Measurements from ENCODE around the gene USP20. TPM values are rescaled to one million over a fixed set of nuclear protein-coding genes. Genes with fewer than 3 reads are reported as not detected.

The USP20 gene
- total RNA-seq, result 13.3 and 13.9 TPM in 2 replicates

DNA sequence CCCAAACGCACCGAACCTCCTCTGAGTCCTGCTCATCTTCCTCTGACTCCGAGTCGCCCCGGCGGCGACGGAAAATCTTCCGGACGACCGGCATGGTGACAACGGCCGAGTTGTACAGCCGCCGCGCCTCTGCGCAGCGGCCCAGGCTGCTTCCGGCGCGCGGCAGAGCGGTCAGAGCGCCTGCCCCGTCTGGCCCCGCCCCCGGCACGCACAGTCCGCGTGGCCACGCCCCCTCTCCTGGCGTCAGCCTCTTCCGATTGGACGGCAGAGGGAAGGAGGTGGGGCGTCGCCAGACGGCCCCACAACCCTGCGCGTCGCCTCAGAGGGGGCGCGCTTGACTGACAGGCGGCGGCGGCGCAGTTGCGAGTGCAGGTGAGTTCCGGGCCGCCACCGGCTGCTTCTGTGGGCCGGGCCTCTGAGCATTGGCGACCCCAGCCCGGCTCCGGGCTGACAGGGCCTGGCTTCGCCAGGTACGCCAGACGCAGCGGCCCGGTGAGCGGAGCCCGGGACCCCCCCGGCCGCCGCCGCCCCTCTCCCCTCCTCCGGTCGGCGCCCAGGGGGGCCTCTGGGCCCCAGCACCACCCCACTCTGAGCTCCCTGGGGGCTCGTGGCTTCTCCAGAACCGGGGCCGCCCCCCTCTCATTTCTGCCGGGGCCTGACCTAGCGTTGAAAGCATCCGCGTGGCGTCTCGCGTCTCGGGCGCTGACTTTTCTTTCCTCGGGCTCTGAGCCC lies at the start of gene USP20, which contains the start of gene C9orf78:
USP20 (plus strand) TSS at position 331 of the 732 bp plus-strand sequence. CDS start 17,098 bp downstream, outside the sequence.
C9orf78 (minus strand) TSS at position 148 of the 732 bp plus-strand sequence; CDS start at position 94, 54 bp downstream.

DNA sequence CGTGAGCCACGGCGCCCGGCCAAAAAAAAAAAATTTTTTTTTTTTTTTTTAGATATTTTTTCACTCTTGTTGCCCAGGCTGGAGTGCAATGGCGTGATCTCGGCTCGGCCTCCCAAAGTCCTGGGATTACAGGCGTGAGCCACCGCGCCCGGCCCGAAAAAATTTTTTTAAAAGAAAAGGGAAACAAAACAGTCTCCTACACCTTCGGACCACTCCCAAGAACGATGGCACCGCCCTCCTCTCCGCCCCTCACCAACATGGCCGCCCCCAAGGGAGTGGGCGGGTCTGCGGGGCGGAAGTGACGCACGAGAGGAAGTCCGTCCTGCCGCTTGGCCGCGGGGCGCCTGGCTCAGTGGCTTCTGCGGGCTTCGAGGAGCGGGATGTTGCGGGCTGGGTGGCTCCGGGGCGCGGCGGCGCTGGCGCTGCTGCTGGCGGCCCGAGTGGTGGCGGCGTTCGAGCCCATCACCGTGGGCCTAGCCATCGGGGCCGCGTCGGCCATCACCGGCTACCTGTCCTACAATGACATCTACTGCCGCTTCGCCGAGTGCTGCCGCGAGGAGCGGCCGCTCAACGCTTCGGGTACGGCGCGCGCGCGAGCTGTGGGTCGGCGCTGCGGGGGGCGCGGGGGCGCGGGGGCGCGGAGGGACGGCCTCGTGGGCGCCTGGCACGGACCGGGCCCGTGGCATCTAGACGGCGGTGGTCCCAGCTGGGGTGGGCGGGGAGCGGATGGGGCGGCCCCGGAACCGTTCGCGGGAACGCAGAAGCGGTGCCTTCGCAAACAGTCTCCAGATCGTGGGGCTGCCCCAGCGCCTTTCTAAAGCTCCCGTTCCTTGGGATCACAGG lies 32.2 kb upstream of the USP20 start, which contains the start of gene TOR1B:
TOR1B (plus strand) TSS at position 352 of the 843 bp plus-strand sequence; CDS start at position 381, 29 bp downstream.

DNA sequence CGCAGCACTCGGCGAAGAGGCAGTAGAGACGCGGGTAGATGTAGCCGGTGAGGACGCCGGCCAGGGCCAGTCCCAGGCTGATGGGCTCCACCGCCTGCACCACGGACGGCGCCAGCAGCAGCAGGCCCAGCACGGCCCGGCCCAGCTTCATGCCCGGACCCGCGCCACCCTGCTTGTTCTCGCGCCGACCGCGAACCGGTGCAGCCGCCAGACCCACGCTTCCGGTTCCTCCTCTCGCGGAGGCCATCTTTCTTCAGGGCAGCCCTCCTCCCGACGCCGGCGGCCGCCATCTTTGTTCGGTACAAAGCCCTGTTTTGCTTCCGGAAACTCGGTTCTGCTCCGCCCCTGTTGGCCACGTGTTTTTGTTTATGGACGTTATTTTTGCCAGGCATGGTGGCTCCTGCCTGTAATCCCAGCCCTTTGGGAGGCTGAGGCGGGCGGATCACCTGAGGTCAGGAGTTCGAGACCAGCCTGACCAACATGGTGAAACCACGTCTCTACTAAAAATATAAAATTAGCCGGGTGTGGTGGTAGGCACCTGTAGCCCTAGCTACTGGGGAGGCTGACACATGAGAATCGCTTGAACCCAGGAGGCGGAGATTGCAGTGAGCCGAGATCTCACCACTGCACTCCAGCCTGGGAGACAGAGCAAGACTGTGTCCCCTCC lies 11.2 kb upstream of the USP20 start, which contains the start of gene TOR1A:
TOR1A (minus strand) TSS at position 202 of the 667 bp plus-strand sequence; CDS start at position 151, 51 bp downstream.

Small RNAs within 50 kb of the gene (small RNA-seq; reads per million reads assigned to genes)
- 0.42 reads per million, percentile 13 among the genes with 10 or more reads in this experiment for gene MIR6855 (ENCODE audit: low replicate concordance)

Other genes with a start within 250 kb of the USP20 start
- not detected in 2 replicates for gene C9orf50, start 214.4 kb upstream of the USP20 start, total RNA-seq
- 29.1 and 44.7 TPM in 2 replicates for gene NTMT1, start 209.3 kb upstream of the USP20 start, total RNA-seq
- gene ASB6, start 193.3 kb upstream of the USP20 start, total RNA-seq, result 21.0 and 26.3 TPM in 2 replicates
- 0.14 and 3.7 TPM in 2 replicates for gene PRRX2, start 169.8 kb upstream of the USP20 start, total RNA-seq
- gene PTGES, start 82.4 kb upstream of the USP20 start, total RNA-seq, result 3.9 and 138 TPM in 2 replicates
- 29.1 and 42.4 TPM in 2 replicates for gene TOR1B, start 32.3 kb upstream of the USP20 start, total RNA-seq
- gene TOR1A, start 11.3 kb upstream of the USP20 start, total RNA-seq, result 51.6 and 69.1 TPM in 2 replicates
- gene C9orf78, start 183 bp upstream of the USP20 start, total RNA-seq, result 30.0 and 32.5 TPM in 2 replicates
- 23.2 and 43.5 TPM in 2 replicates for gene FNBP1, start 207.7 kb downstream of the USP20 start, total RNA-seq
- 33.0 and 35.4 TPM in 2 replicates for gene GPR107, start 218.4 kb downstream of the USP20 start, total RNA-seq